ENCODE measurements around the gene RPUSD4. TPM values are rescaled to one million over a fixed set of nuclear protein-coding genes. Genes with fewer than 3 reads are reported as not detected.

Gene RPUSD4
- total and polyA plus RNA-seq, 8 donors: 14.5 to 31.4 (median 18.3) TPM

DNA sequence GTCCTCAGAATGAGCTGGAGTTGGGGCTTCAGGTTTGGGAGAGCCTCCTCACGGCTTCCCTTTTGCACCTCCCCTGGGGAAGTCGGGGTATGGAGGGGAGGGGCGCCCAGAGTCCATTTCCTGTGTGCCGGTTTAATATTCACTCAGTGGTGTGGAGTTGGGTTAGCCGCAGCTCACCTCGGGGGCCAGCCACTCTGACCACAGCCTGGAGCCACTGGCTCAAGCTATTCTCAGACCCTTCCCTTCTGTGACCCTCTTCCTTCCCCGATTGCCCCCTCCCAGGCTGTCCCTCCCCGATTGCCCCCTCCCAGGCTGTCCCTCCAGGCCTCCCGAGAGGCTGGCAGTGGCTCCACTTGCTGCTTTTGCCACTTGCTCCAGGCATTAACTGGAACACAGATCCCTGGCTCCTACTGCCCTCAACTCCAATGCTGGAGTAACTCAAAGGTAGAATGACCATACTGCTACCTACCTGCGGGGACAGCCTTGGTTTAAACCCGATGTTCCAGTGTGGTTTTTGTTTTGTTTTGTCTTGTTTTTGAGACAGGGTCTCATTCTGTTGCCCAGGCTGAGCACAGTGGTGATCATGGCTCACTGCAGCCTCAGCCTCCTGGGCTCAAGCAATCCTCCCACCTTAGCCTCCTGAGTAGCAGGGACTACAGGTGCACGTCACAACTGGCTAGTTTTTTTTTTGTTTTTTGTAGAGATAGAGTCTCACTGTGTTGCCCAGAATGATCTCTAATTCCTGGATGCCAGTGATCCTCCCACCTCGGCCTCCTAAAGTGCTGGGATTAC is 29.3 kb downstream of the RPUSD4 start:
- ATAC-seq (no peak), DNase-seq (peak in 1 of 6 donors; percentile 25), FAIRE-seq (no peak)
- no peaks in the 10 kb centered on the region for H3K4me1 ChIP-seq
- no peaks in the 10 kb centered on the region for H3K36me3 ChIP-seq
- H3K27me3 ChIP-seq: no peaks in the 10 kb centered on the region
- H3K9me3 ChIP-seq: no peaks in the 10 kb centered on the region
- TF ChIP-seq CTCF (IDR thresholded peaks at IDR 0.05): no peak
- 63 to 71% methylated on average over 11 to 13 of the region's 13 CpGs for WGBS, 2 donors
- H3K27ac ChIP-seq: no peak overlapping the region
- intact Hi-C loops (cut with DNase I): loop anchor here in 1 of 3 donors (10.0 kb wide), 1 partner anchor 257 kb away; no protein-coding TSS in a partner anchor
- H3K4me3 ChIP-seq: no peak overlapping the region

DNA sequence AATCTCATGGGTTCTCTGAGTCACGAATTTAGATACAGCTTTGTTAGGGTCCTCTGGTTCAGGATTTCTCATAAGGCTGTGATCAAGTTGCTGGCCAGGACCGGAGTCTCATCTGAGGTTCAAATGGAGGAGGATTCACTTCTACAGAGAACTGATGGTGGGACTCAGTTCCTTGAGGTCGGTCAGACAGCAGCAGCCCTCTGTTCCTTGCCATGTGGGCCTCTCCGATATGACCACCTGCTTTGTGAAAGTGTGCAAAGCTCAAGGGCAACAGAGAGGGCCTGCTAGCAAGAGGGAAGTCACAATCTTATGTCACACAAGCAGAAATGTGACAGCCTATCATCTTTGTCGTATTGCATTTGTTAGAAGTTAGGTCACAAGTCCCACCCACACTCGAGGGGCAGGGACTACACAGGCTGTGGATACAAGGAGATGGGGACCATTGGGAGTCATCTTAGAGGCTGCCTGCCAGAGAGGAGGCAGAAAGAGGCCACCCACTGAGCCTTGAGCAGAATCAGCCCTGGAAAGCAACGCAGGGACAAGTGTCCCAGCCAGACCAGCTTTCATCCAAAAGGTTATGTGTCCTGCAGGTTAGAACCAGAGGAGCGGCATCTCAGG is 34.5 kb downstream of the RPUSD4 start:
- no peaks in the 10 kb centered on the region for H3K36me3 ChIP-seq
- FAIRE-seq: no peak

DNA sequence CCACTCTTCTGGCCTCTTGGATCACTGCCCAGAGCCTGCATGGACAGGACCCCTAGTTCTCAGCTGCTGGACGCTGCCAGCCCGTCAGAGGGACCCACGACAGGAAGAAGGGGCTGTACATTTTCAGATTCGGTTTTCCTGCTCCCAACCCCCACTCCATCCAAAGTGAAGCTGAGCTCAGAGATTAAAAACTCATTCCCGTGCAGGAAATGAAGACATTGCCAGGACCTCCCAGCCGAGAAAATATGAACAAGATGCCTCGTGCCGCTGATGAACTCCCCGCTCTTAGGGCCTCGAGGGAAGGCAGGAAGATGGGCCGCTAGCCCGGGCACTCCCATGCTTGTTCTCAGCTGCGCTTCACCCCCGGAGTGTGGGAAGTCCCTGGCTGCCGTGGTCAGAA is 36.1 kb downstream of the RPUSD4 start:
- no peaks in the 10 kb centered on the region for H3K9me3 ChIP-seq
- no peak for FAIRE-seq
- no peak overlapping the region for H3K4me3 ChIP-seq
- no peak overlapping the region for H3K27ac ChIP-seq
- peak in 1 of 6 donors; percentile 35 for DNase-seq
- 62 to 68% methylated on average over 15 of the region's 15 CpGs for WGBS, 2 donors
- H3K36me3 ChIP-seq: no peaks in the 10 kb centered on the region
- no peak for TF ChIP-seq CTCF (IDR thresholded peaks at IDR 0.05)
- no peak for ATAC-seq
- H3K27me3 ChIP-seq: no peaks in the 10 kb centered on the region
- intact Hi-C loops (cut with DNase I): no loop called here
- H3K4me1 ChIP-seq: no peaks in the 10 kb centered on the region

More for the DNA sequence above, 34.5 kb downstream of the RPUSD4 start:
- no peak overlapping the region for H3K4me3 ChIP-seq
- H3K27ac ChIP-seq: no peak overlapping the region
- intact Hi-C loops (cut with DNase I): no loop called here
- H3K9me3 ChIP-seq: no peaks in the 10 kb centered on the region
- ATAC-seq (no peak), DNase-seq (peak in 1 of 6 donors; percentile 8)
- WGBS, 2 donors: 70 to 75% methylated on average over 8 of the region's 8 CpGs
- H3K4me1 ChIP-seq: no peaks in the 10 kb centered on the region
- TF ChIP-seq CTCF (IDR thresholded peaks at IDR 0.05): no peak
- H3K27me3 ChIP-seq: no peaks in the 10 kb centered on the region

GRCh38 chr11:126174816-126175215 is 36.6 kb downstream of the RPUSD4 start:
- no peak overlapping the region for H3K4me3 ChIP-seq
- no peak for ATAC-seq

More at GRCh38 chr11:126174816-126175215, 36.6 kb downstream of the RPUSD4 start:
- Histone ChIP-seq H3K27me3 (no peaks in the 10 kb centered on the region), H3K4me1 (no peaks in the 10 kb centered on the region), H3K9me3 (no peaks in the 10 kb centered on the region), H3K27ac (no peak overlapping the region), H3K36me3 (no peaks in the 10 kb centered on the region)
- FAIRE-seq (no peak), DNase-seq (peak in 1 of 6 donors; percentile 31)
- no peak for TF ChIP-seq CTCF (IDR thresholded peaks at IDR 0.05)
- WGBS, 2 donors: 81 to 97% methylated on average over 7 of the region's 7 CpGs
- intact Hi-C loops (cut with DNase I): no loop called here

Data from pancreas (tissue), 10 donors.